NCI-H748 treated with DMSO at 0.1 percent for 48 hours (cell line): ENCODE data around the gene CXCL10.

Source experiments
- DNase-seq: peaks from one replicate; lab custom pipeline; 2025; lab: John Stamatoyannopoulos, UW

Gene CXCL10

DNA sequence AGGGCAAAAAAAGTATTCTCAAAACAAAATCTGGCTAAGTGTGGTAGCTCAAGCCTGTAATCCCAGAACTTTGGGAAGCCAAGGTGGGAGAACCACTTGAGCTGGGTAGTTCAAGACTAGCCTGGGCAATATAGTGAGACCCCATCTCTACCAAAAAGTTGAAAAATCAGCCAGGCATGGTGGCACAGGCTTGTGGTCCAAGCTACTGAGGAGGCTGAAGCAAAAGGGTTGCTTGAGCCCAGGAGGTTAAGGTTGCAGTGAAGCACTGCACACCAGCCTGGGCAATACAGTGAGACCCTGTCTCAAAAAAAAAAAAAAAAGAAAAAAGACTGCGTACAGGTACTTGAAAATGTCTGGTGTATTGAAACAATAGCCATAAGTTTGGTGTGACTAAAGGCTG, 30.8 kb downstream of the CXCL10 start:
- DNase-seq = no peak

DNA sequence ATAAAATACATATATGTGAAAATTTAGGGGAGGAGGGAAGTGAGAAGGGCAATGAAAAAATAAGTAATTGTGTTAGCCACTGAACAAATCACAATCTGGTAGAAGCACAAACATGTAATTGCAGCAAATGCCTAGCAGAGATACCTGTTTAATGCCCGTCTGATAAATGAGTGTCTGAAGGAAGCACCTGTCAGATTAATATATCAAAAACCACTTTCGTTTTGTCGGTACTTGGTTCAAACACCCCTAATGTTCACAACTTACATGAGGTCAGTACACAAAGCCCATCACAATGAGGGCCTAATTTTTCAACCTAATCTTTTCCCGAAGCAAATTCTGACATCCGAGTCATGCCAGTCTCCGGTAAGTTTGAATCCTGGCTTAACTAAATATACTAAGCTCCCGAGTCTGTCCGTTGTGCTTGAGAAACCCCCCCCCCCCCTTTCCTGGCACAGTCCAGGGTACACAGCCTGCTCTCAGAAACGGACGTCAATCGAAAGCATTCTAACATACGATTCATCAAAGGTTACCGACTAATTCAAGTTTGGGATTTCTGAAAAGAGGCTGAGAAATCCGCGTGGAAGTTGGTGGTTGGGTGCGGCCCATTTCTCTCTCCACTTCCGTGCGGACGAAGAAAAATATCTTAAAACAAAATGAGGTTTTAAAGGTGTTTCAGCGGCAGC, 33.3 kb downstream of the CXCL10 start:
- no peak for DNase-seq

DNA sequence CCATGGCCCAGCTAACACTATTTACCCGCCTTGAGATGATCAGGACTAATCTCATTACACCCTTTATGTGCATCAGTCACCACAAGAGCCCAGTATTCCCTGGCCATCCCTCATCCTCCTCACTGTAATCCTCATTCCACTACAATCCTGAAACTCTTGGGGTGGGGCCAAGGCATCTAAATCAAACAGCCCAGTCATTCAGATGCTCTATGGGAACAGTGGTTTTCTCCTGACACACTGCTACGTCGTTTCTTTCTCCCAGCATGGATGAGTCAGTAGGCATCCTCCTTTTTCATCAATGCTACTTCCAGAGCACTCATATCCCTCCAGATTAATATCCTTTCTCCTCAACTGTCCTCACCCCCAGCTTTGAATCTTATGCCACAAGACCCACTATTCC, 38.2 kb downstream of the CXCL10 start:
- DNase-seq = no peak

GRCh38 chr4:75980576-75980975, 42.7 kb downstream of the CXCL10 start:
- no peak for DNase-seq

DNA sequence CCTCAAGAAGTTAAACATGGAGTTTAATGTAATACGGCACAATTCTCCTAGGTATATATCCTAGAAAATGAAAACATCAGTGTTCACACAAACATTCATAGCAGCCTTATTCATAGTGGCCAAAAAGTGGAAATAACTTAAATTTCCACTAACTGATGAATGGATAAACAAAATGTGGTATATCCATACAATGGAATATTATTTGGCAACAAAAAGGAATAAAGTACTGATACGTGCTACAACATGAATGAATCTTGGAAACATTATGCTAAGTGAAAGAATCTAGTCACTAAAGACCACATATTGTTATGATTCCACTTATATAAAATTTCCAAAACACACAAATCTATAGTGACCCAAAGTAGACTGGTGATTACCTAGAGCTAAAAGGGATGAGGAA, 47.1 kb downstream of the CXCL10 start:
- DNase-seq = no peak

- no peak for DNase-seq
Measured at GRCh38 chr4:75973766-75974165, 49.5 kb downstream of the CXCL10 start.
